Right lobe of liver (tissue), 6 donors: Measurements from ENCODE around the gene UBE2R2. TPM values are rescaled to one million over a fixed set of nuclear protein-coding genes. Genes with fewer than 3 reads are reported as not detected.

Experiments
- ATAC-seq, 4 donors: fragments of 200-7000 bp; cut with Tn5 transposase; one replicate each; pipeline ENCODE4 v1.9.1; 2020; ENCODE audit warnings: mild to moderate bottlenecking in 4 of 4, moderate library complexity in 4 of 4
- DNase-seq, 3 donors: peaks; one replicate each; pipeline ENCODE4 v3.0.0-alpha.2; 2020
- H3K27ac ChIP-seq, 3 donors: fragments of 200-600 bp; one replicate each; pipeline ENCODE4 v1.8.0; 2022
- H3K27me3 ChIP-seq, 2 donors: fragments of 200-600 bp; one replicate each; pipeline ENCODE4 v1.8.0; 2022
- H3K36me3 ChIP-seq, 4 donors: fragments of 200-600 bp; sonication (generic) in 1 of 4; one replicate each; pipeline versions ENCODE4 v1.5.1 to v1.8.0; 2017 to 2022; ENCODE audit warnings: control low read depth in 1 of 4
- H3K4me1 ChIP-seq, 4 donors: fragments of 200-600 bp; sonication (generic) in 1 of 4; one replicate each; pipeline versions ENCODE4 v1.5.1 to v1.8.0; 2017 to 2022; ENCODE audit warnings: control low read depth in 1 of 4
- H3K4me3 ChIP-seq, 3 donors: fragments of 200-600 bp; one replicate each; pipeline ENCODE4 v1.8.0; 2022
- H3K9me3 ChIP-seq, 4 donors: fragments of 200-600 bp; sonication (generic) in 1 of 4; one replicate each; pipeline versions ENCODE4 v1.5.1 to v1.8.0; 2017 to 2022; ENCODE audit warnings: control low read depth in 1 of 4
- CTCF ChIP-seq, 4 donors: fragments of 200-600 bp in 3 of 4; fragments of 450-650 bp in 1 of 4; IDR thresholded peaks; one replicate each; pipeline versions ENCODE4 v1.5.1 to v1.8.0; 2016 to 2022; ENCODE audit warnings: antibody characterized with exemption in 4 of 4, mild to moderate bottlenecking in 2 of 4
- POLR2A ChIP-seq: fragments of 450-650 bp; IDR thresholded peaks from one replicate; pipeline ENCODE4 v1.6.1; 2017; ENCODE audit warnings: antibody characterized with exemption, mild to moderate bottlenecking
- WGBS: methylation state at CpG from one replicate; pipeline ENCODE4 v1.1.6; 2018; ENCODE audit warnings: low coverage, low lambda C conversion rate; ENCODE audit not compliant: insufficient coverage; ENCODE audit errors: missing lambda C conversion rate; 5-methylcytosine and 5-hydroxymethylcytosine counted together
- intact Hi-C, 2 donors: fragments of 100-400 bp; cut with DNase I; formaldehyde crosslinking; loops; one replicate each; pipeline versions ENCODE4 v1.11.2 to v1.14.1; 2022
- total RNA-seq, 6 experiments: library from RNA; depleted of rRNA in 2 of 6; stranded (reverse); fragments of >200 nt in 2 of 6; fragmentation: NEBNext Ultra II Directional in 3 of 6; extraction: Animal tissue kit (Norgen Biotek cat#: 25700) in 3 of 6; gene quantifications; one replicate each; pipeline versions ENCODE4 v1.1.0 to v1.2.4, GENCODE V29; 2016 to 2023
- donor health status: DM: no; HTN: yes; CAD: no.
- donor health status: DM: no; HTN: no; CAD: no.
- donor health status: DM: no; HTN: no; CAD: no.
- donor health status: DM: no; HTN: yes; CAD: no.
- donor health status: DM: no; HTN: yes; CAD: no.

Gene UBE2R2
- total RNA-seq, 6 experiments from 2014 or later: 21.1 to 27.4 (median 21.8) TPM

GRCh38 chr9:33908114-33908513 lies 91.2 kb downstream of the UBE2R2 start:
- Histone ChIP-seq H3K4me1 (no peaks in the 10 kb centered on the region), H3K27ac (no peak overlapping the region), H3K27me3 (no peaks in the 10 kb centered on the region), H3K9me3 (no peaks in the 10 kb centered on the region), H3K36me3 (peaks cover 0 to 20% (median 4%) of the 10 kb centered on the region in 4 donors), H3K4me3 (no peak overlapping the region)
- 93% methylated on average over 3 of the region's 3 CpGs for WGBS
- DNase-seq (no peak), ATAC-seq (no peak)
- TF ChIP-seq POLR2A (no peak), CTCF (IDR thresholded peaks at IDR 0.05) (no peak)
- intact Hi-C loops: no loop called here

- H3K27me3 ChIP-seq: no peaks in the 10 kb centered on the region
- intact Hi-C loops: no loop called here
- no peaks in the 10 kb centered on the region for H3K9me3 ChIP-seq
- no peaks in the 10 kb centered on the region for H3K4me1 ChIP-seq
- WGBS: 92% methylated on average over 4 of the region's 4 CpGs
- DNase-seq: no peak
- no peak overlapping the region for H3K27ac ChIP-seq
- peaks cover 0 to 22% (median 8%) of the 10 kb centered on the region in 4 donors for H3K36me3 ChIP-seq
- no peak for TF ChIP-seq CTCF (IDR thresholded peaks at IDR 0.05)
- no peak for TF ChIP-seq POLR2A
- no peak for ATAC-seq
- no peak overlapping the region for H3K4me3 ChIP-seq
Measured at GRCh38 chr9:33908749-33909148, 91.8 kb downstream of the UBE2R2 start.

- H3K4me1 ChIP-seq: no peaks in the 10 kb centered on the region
- WGBS: 62% methylated on average over 1 of the region's 1 CpG
- no peaks in the 10 kb centered on the region for H3K9me3 ChIP-seq
- no peak overlapping the region for H3K27ac ChIP-seq
- no peaks in the 10 kb centered on the region for H3K27me3 ChIP-seq
- H3K36me3 ChIP-seq: peaks cover 0 to 38% (median 16%) of the 10 kb centered on the region in 4 donors
- no peak overlapping the region for H3K4me3 ChIP-seq
- ATAC-seq (no peak), DNase-seq (no peak)
- intact Hi-C loops: no loop called here
- TF ChIP-seq CTCF (IDR thresholded peaks at IDR 0.05) (no peak), POLR2A (no peak)
Measured at GRCh38 chr9:33913541-33913940, 96.6 kb downstream of the UBE2R2 start.

GRCh38 chr9:33914887-33915628 lies 98.1 kb downstream of the UBE2R2 start:
- H3K36me3 ChIP-seq: peaks cover 0 to 51% (median 17%) of the 10 kb centered on the region in 4 donors
- DNase-seq (no peak), ATAC-seq (no peak)
- 78% methylated on average over 1 of the region's 3 CpGs for WGBS
- intact Hi-C loops: no loop called here
- H3K4me1 ChIP-seq: no peaks in the 10 kb centered on the region
- no peaks in the 10 kb centered on the region for H3K9me3 ChIP-seq
- H3K4me3 ChIP-seq: no peak overlapping the region
- H3K27ac ChIP-seq: no peak overlapping the region
- TF ChIP-seq CTCF (IDR thresholded peaks at IDR 0.05): no peak
- no peak for TF ChIP-seq POLR2A
- no peaks in the 10 kb centered on the region for H3K27me3 ChIP-seq
